HepG2 (cell line): ENCODE measurements around the gene ZNF771. TPM values are rescaled to one million over a fixed set of nuclear protein-coding genes. Genes with fewer than 3 reads are reported as not detected.

Experiments
- HHEX ChIP-seq: IDR thresholded peaks from 2 replicates; pipeline ENCODE4 v1.6.1; 2016; ENCODE audit warnings: control low read depth
- MAFF ChIP-seq: IDR thresholded peaks from 2 replicates; pipeline ENCODE4 v1.6.1; 2011; ENCODE audit warnings: low read depth, low read length, improper control_type of control experiment
- MBNL3 ChIP-seq: fragments of 250-450 bp; sonication (Bioruptor Pico); conservative IDR thresholded peaks from 2 replicates; pipeline ENCODE4 v1.8.0; 2022; ENCODE audit warnings: mild to moderate bottlenecking, inconsistent platforms
- TBL1XR1 ChIP-seq: fragments of 150-350 bp; IDR thresholded peaks from 2 replicates; pipeline ENCODE4 v1.6.1; 2014; ENCODE audit warnings: borderline replicate concordance, low read length; ENCODE audit not compliant: partially characterized antibody
- ZFP41 ChIP-seq: sonication (generic); formaldehyde crosslinking; IDR thresholded peaks from 2 replicates; pipeline ENCODE4 v1.4.0; 2020; ENCODE audit warnings: mild to moderate bottlenecking, missing genetic modification reagents, borderline replicate concordance
- ZNF225 ChIP-seq: sonication (generic); formaldehyde crosslinking; IDR thresholded peaks from 2 replicates; pipeline ENCODE4 v1.4.0; 2020; ENCODE audit warnings: mild to moderate bottlenecking, missing genetic modification reagents
- ZNF275 ChIP-seq: sonication (generic); formaldehyde crosslinking; IDR thresholded peaks from 2 replicates; pipeline ENCODE4 v1.8.0; 2022; ENCODE audit warnings: missing genetic modification reagents, mild to moderate bottlenecking, inconsistent platforms, borderline replicate concordance
- ZNF296 ChIP-seq: sonication (generic); formaldehyde crosslinking; conservative IDR thresholded peaks from 2 replicates; pipeline ENCODE4 v1.5.0; 2020; ENCODE audit warnings: mild to moderate bottlenecking, missing genetic modification reagents
- ZNF317 ChIP-seq: sonication (generic); formaldehyde crosslinking; IDR thresholded peaks from 2 replicates; pipeline ENCODE4 v1.5.0; 2020; ENCODE audit warnings: mild to moderate bottlenecking, missing genetic modification reagents
- polyA plus RNA-seq, 8 experiments: library from polyadenylated mRNA; depleted of rRNA in 3 of 8; stranded (reverse) in 7 of 8; unstranded in 1 of 8; fragments of >200 nt; fragmentation: Illumina TruSeq in 4 of 8; extraction: Trizol in 4 of 8; gene quantifications; 2 replicates each; pipeline versions ENCODE4 v1.2.1 to v1.2.3, GENCODE V29; 2011 to 2016; ENCODE audit warnings: low read depth in 4 of 8, missing spikeins in 1 of 8, mixed read lengths in 1 of 8; ENCODE audit not compliant: insufficient read depth in 1 of 8
- total RNA-seq, 5 experiments: library from RNA; depleted of rRNA; stranded (reverse); fragments of >200 nt; fragmentation: Illumina TruSeq; extraction: Trizol; gene quantifications; 2 replicates each; pipeline ENCODE4 v1.2.3, GENCODE V29; 2016; ENCODE audit warnings: low read depth in 1 of 5
- TF ChIP-seq, protein P1 (sequence below): sonication (generic); formaldehyde crosslinking; IDR thresholded peaks from 2 replicates; pipeline ENCODE4; 2020; ENCODE audit warnings: missing genetic modification reagents, mild to moderate bottlenecking, borderline replicate concordance
- TF ChIP-seq, protein P2 (sequence below): sonication (generic); formaldehyde crosslinking; IDR thresholded peaks from 2 replicates; pipeline ENCODE4 v1.4.0; 2020; ENCODE audit warnings: mild to moderate bottlenecking, missing genetic modification reagents
- TF ChIP-seq, protein P3 (sequence below): sonication (generic); formaldehyde crosslinking; IDR thresholded peaks from 2 replicates; pipeline ENCODE4 v1.5.1; 2020; ENCODE audit warnings: mild to moderate bottlenecking, missing genetic modification reagents, moderate library complexity
- TF ChIP-seq, protein P4 (sequence below): sonication (generic); formaldehyde crosslinking; IDR thresholded peaks from 2 replicates; pipeline ENCODE4 v1.4.0; 2020; ENCODE audit warnings: mild to moderate bottlenecking, missing genetic modification reagents, borderline replicate concordance

ZNF771 gene
- total and polyA plus RNA-seq, 2 of the 13 experiments (the other 11 are each of a cell fraction or from before 2014, with no cell fraction given), result 5.0 to 11.8 TPM

GRCh38 chr16:30381291-30382041 lies 25.9 kb upstream of the ZNF771 start (continued):
- TF ChIP-seq, protein P1, sequence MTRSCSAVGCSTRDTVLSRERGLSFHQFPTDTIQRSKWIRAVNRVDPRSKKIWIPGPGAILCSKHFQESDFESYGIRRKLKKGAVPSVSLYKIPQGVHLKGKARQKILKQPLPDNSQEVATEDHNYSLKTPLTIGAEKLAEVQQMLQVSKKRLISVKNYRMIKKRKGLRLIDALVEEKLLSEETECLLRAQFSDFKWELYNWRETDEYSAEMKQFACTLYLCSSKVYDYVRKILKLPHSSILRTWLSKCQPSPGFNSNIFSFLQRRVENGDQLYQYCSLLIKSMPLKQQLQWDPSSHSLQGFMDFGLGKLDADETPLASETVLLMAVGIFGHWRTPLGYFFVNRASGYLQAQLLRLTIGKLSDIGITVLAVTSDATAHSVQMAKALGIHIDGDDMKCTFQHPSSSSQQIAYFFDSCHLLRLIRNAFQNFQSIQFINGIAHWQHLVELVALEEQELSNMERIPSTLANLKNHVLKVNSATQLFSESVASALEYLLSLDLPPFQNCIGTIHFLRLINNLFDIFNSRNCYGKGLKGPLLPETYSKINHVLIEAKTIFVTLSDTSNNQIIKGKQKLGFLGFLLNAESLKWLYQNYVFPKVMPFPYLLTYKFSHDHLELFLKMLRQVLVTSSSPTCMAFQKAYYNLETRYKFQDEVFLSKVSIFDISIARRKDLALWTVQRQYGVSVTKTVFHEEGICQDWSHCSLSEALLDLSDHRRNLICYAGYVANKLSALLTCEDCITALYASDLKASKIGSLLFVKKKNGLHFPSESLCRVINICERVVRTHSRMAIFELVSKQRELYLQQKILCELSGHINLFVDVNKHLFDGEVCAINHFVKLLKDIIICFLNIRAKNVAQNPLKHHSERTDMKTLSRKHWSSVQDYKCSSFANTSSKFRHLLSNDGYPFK, result no peak
- no peak for TF ChIP-seq ZFP41 (CRISPR knock-in tag)
- no peak for TF ChIP-seq HHEX (CRISPR knock-in tag)
- TF ChIP-seq MBNL3 (CRISPR knock-in tag), result no peak
- TF ChIP-seq, protein P2, sequence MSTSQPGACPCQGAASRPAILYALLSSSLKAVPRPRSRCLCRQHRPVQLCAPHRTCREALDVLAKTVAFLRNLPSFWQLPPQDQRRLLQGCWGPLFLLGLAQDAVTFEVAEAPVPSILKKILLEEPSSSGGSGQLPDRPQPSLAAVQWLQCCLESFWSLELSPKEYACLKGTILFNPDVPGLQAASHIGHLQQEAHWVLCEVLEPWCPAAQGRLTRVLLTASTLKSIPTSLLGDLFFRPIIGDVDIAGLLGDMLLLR (CRISPR knock-in tag), result no peak
- TF ChIP-seq, protein P3, sequence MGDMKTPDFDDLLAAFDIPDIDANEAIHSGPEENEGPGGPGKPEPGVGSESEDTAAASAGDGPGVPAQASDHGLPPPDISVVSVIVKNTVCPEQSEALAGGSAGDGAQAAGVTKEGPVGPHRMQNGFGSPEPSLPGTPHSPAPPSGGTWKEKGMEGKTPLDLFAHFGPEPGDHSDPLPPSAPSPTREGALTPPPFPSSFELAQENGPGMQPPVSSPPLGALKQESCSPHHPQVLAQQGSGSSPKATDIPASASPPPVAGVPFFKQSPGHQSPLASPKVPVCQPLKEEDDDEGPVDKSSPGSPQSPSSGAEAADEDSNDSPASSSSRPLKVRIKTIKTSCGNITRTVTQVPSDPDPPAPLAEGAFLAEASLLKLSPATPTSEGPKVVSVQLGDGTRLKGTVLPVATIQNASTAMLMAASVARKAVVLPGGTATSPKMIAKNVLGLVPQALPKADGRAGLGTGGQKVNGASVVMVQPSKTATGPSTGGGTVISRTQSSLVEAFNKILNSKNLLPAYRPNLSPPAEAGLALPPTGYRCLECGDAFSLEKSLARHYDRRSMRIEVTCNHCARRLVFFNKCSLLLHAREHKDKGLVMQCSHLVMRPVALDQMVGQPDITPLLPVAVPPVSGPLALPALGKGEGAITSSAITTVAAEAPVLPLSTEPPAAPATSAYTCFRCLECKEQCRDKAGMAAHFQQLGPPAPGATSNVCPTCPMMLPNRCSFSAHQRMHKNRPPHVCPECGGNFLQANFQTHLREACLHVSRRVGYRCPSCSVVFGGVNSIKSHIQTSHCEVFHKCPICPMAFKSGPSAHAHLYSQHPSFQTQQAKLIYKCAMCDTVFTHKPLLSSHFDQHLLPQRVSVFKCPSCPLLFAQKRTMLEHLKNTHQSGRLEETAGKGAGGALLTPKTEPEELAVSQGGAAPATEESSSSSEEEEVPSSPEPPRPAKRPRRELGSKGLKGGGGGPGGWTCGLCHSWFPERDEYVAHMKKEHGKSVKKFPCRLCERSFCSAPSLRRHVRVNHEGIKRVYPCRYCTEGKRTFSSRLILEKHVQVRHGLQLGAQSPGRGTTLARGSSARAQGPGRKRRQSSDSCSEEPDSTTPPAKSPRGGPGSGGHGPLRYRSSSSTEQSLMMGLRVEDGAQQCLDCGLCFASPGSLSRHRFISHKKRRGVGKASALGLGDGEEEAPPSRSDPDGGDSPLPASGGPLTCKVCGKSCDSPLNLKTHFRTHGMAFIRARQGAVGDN, result peak; percentile 81
- TF ChIP-seq ZNF275 (CRISPR knock-in tag), result no peak
- TF ChIP-seq, protein P4, sequence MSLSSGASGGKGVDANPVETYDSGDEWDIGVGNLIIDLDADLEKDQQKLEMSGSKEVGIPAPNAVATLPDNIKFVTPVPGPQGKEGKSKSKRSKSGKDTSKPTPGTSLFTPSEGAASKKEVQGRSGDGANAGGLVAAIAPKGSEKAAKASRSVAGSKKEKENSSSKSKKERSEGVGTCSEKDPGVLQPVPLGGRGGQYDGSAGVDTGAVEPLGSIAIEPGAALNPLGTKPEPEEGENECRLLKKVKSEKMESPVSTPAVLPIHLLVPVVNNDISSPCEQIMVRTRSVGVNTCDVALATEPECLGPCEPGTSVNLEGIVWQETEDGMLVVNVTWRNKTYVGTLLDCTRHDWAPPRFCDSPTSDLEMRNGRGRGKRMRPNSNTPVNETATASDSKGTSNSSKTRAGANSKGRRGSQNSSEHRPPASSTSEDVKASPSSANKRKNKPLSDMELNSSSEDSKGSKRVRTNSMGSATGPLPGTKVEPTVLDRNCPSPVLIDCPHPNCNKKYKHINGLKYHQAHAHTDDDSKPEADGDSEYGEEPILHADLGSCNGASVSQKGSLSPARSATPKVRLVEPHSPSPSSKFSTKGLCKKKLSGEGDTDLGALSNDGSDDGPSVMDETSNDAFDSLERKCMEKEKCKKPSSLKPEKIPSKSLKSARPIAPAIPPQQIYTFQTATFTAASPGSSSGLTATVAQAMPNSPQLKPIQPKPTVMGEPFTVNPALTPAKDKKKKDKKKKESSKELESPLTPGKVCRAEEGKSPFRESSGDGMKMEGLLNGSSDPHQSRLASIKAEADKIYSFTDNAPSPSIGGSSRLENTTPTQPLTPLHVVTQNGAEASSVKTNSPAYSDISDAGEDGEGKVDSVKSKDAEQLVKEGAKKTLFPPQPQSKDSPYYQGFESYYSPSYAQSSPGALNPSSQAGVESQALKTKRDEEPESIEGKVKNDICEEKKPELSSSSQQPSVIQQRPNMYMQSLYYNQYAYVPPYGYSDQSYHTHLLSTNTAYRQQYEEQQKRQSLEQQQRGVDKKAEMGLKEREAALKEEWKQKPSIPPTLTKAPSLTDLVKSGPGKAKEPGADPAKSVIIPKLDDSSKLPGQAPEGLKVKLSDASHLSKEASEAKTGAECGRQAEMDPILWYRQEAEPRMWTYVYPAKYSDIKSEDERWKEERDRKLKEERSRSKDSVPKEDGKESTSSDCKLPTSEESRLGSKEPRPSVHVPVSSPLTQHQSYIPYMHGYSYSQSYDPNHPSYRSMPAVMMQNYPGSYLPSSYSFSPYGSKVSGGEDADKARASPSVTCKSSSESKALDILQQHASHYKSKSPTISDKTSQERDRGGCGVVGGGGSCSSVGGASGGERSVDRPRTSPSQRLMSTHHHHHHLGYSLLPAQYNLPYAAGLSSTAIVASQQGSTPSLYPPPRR, result no peak
- no peak for TF ChIP-seq TBL1XR1
- no peak for TF ChIP-seq ZNF317 (CRISPR knock-in tag)
- no peak for TF ChIP-seq ZNF296 (CRISPR knock-in tag)
- TF ChIP-seq MAFF, result no peak
- no peak for TF ChIP-seq ZNF225 (CRISPR knock-in tag)
